ENCODE data around the gene DGKZ. TPM values are rescaled to one million over a fixed set of nuclear protein-coding genes. Genes with fewer than 3 reads are reported as not detected.

Gene DGKZ
- total RNA-seq, 4 donors from 2014 or later, result 38.5 to 53.1 (median 45.7) TPM

DNA sequence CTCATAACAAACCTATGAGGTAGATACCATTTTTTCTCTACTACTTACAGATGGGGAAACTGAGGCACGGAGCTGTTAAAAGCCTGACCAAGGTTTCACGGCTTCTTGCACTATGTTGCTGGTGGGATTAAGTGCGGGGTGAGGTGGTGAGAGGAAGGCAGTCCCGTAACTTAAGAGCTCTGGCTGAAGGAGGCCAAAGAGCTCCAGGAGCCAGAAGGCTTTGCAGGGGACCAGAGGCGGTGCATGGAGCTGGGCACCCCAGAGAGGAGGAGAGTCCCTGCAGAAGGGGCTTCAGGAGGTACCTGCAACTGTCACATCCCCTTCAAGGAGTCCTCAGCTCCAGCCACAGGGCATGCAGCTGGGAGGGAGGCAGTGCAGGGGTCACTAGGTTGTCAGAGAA, 40.2 kb downstream of the DGKZ start:
- peaks cover 31 to 50% (median 35%) of the 10 kb centered on the region in 3 donors for H3K4me1 ChIP-seq
- intact Hi-C loops (cut with DNase I), result loop anchor here (5.0 kb wide), 1 partner anchor 145 kb away; no protein-coding TSS in a partner anchor
- TF ChIP-seq CTCF (IDR thresholded peaks at IDR 0.05), result no peak
- TF ChIP-seq POLR2A (IDR thresholded peaks at IDR 0.05), result no peak
- no peak for DNase-seq
- H3K4me3 ChIP-seq, result no peak overlapping the region
- no peaks in the 10 kb centered on the region for H3K36me3 ChIP-seq
- no peak overlapping the region for H3K27ac ChIP-seq
- peaks cover 22 to 95% (median 22%) of the 10 kb centered on the region in 4 donors for H3K27me3 ChIP-seq
- H3K9me3 ChIP-seq, result no peaks in the 10 kb centered on the region
- WGBS, 2 donors, result 74 to 78% methylated on average over 5 of the region's 5 CpGs

DNA sequence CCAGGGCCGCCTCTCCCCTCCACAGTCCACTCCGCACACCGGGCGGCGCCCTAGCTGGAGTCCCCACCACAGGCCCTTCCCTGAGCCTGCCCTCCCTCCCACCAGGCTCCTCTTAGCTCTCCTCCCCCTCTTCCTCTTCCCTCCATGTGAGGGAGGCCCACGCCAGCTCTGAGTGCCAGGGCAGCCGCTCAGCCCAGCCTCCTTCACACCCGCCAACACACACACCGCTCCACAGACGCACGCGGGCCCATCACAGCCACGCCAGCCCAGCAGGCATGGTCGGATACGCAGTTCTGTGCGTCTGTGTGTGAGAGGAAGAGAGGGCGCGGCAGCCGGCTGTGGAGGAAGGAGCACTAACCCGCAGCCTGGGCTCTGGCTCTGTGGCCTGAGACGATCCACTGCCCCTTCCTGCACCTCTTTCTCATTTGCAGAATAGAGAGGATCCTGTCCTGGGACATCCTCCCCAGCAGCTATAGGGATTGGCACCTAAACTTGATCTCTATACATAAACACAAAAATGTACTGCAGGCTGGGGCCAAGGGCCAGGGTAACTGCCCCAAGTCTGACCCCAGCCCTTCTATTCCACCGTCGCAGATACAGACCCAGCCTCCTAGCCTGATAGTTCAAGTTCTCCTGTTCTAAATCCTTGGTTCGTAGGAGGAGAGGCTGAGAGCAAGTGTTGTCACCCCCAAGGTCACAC, 40.8 kb downstream of the DGKZ start:
- no peaks in the 10 kb centered on the region for H3K9me3 ChIP-seq
- H3K27ac ChIP-seq, result no peak overlapping the region
- intact Hi-C loops (cut with DNase I), result loop anchor here (5.0 kb wide), 1 partner anchor 144 kb away; no protein-coding TSS in a partner anchor
- WGBS, 2 donors, result 14 to 29% methylated on average over 9 to 12 of the region's 24 CpGs
- TF ChIP-seq POLR2A (IDR thresholded peaks at IDR 0.05), result no peak
- no peak for TF ChIP-seq CTCF (IDR thresholded peaks at IDR 0.05)
- no peak overlapping the region for H3K4me3 ChIP-seq
- DNase-seq, result no peak
- H3K27me3 ChIP-seq, result peaks cover 22 to 95% (median 22%) of the 10 kb centered on the region in 4 donors
- peaks cover 30 to 50% (median 39%) of the 10 kb centered on the region in 3 donors for H3K4me1 ChIP-seq
- H3K36me3 ChIP-seq, result no peaks in the 10 kb centered on the region

DNA sequence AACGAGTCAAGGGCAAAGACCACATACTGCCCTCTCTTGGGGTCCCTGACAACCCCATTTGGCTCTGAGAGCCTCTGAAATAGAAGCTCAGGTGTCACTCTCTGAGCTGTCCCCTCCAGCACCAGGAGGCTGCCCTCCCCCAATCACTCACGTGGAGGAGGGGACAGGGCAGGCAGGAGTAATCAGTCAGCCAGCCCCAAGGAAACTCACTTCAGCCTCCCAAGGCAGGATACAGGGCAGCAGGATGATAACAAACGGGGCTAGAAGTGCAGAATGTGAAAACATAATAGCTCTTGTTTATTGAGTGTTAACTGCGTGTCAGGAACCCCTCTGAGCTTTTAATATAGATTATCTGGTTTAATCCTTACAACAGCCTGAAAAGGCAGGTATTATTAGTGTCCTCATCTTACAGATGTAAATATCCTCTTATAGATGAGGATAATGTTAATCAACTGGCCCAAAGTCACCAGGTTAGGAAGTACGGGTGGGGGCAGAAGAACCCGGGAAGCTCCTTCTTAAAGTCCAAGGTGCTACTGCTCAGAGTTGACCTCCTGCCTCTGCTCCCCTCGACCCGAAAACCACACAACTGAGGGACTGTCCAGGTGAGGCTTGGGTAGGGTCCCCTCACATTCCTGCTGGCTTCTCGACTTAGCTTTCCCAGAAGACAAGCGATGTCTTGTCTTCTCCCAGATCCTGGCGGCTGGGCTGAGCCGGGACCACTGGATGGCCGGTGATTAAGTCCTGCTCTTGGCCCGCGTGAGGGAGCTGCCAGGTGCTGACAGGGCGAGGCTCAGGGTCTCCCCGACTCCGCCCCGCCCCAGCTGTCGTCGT, 41.6 kb downstream of the DGKZ start:
- no peaks in the 10 kb centered on the region for H3K9me3 ChIP-seq
- intact Hi-C loops (cut with DNase I), result loop anchor here (5.0 kb wide), 1 partner anchor 143 kb away; no protein-coding TSS in a partner anchor
- no peak overlapping the region for H3K27ac ChIP-seq
- no peak for DNase-seq
- peak overlapping the region in 2 of 4 donors; percentile 40 to 69 for H3K4me3 ChIP-seq
- H3K4me1 ChIP-seq, result peaks cover 30 to 51% (median 39%) of the 10 kb centered on the region in 3 donors
- no peaks in the 10 kb centered on the region for H3K36me3 ChIP-seq
- 6 to 13% methylated on average over 4 to 9 of the region's 21 CpGs for WGBS, 2 donors
- no peak for TF ChIP-seq POLR2A (IDR thresholded peaks at IDR 0.05)
- no peak for TF ChIP-seq CTCF (IDR thresholded peaks at IDR 0.05)
- peaks cover 22 to 89% (median 22%) of the 10 kb centered on the region in 4 donors for H3K27me3 ChIP-seq

- no peaks in the 10 kb centered on the region for H3K9me3 ChIP-seq
- peak; percentile 62 to 83 (median 74) for TF ChIP-seq CTCF (IDR thresholded peaks at IDR 0.05)
- no peak for TF ChIP-seq POLR2A (IDR thresholded peaks at IDR 0.05)
- DNase-seq, result no peak
- WGBS, 2 donors, result 3 to 9% methylated on average over 7 to 27 of the region's 80 CpGs
- intact Hi-C loops (cut with DNase I), result loop anchor here (5.0 kb wide), 1 partner anchor 143 kb away; no protein-coding TSS in a partner anchor
- peaks cover 30 to 51% (median 39%) of the 10 kb centered on the region in 3 donors for H3K4me1 ChIP-seq
- H3K27ac ChIP-seq, result no peak overlapping the region
- peak overlapping the region; percentile 17 to 69 (median 39) for H3K4me3 ChIP-seq
- H3K36me3 ChIP-seq, result no peaks in the 10 kb centered on the region
- peaks cover 22 to 84% (median 22%) of the 10 kb centered on the region in 4 donors for H3K27me3 ChIP-seq
Measured at GRCh38 chr11:46389450-46390330, 42.4 kb downstream of the DGKZ start.
